Psoas muscle (tissue), 8 donors: ENCODE measurements around the gene FOXE3. TPM values are rescaled to one million over a fixed set of nuclear protein-coding genes. Genes with fewer than 3 reads are reported as not detected.

Source experiments
- ATAC-seq, 4 donors: fragments of 200-7000 bp; cut with Tn5 transposase; one replicate each; pipeline ENCODE4 v1.9.1; 2020; ENCODE audit warnings: moderate library complexity in 3 of 4, mild to moderate bottlenecking in 2 of 4
- DNase-seq, 2 donors: peaks; one replicate each; pipeline ENCODE4 v3.0.0-alpha.2; 2020
- H3K27ac ChIP-seq: fragments of 200-600 bp; one replicate; pipeline ENCODE4 v1.8.0; 2022
- H3K27me3 ChIP-seq, 3 donors: fragments of 200-600 bp in 1 of 3; one replicate each; pipeline versions ENCODE4 v1.6.1 to v1.8.0; 2013 to 2022; ENCODE audit warnings: low read length in 2 of 3, mild to moderate bottlenecking in 2 of 3, moderate library complexity in 1 of 3; ENCODE audit not compliant: insufficient read depth in 3 of 3
- H3K36me3 ChIP-seq, 2 donors: fragments of 200-600 bp in 1 of 2; one replicate each; pipeline versions ENCODE4 v1.6.1 to v1.8.0; 2013 to 2022; ENCODE audit warnings: low read depth in 1 of 2, mild to moderate bottlenecking in 1 of 2, moderate library complexity in 1 of 2; ENCODE audit not compliant: insufficient read depth in 1 of 2
- H3K4me1 ChIP-seq: fragments of 200-600 bp; one replicate; pipeline ENCODE4 v1.8.0; 2022
- H3K4me3 ChIP-seq: fragments of 200-600 bp; one replicate; pipeline ENCODE4 v1.8.0; 2022; ENCODE audit warnings: mild to moderate bottlenecking
- H3K9me3 ChIP-seq: fragments of 200-600 bp; one replicate; pipeline ENCODE4 v1.8.0; 2022
- WGBS, 3 donors: extraction: QIAGEN DNeasy Blood & Tissue Kit; methylation state at CpG; one replicate each; pipeline versions ENCODE4 v1.1.6 to v1.1.7; 2013; 5-methylcytosine and 5-hydroxymethylcytosine counted together
- intact Hi-C, 2 donors: fragments of 100-400 bp; cut with DNase I; formaldehyde crosslinking; loops; one replicate each; pipeline versions ENCODE4 v1.11.0 to v1.14.2; 2022
- polyA plus RNA-seq, 3 donors: library from polyadenylated mRNA; stranded (reverse); fragments of 200-250 nt; gene quantifications; one replicate each; pipeline ENCODE4 v1.2.3, GENCODE V29; 2013
- total RNA-seq, 4 donors: library from RNA; stranded (reverse); fragmentation: NEBNext Ultra II Directional in 2 of 4; extraction: Animal tissue kit (Norgen Biotek cat#: 25700) in 2 of 4; gene quantifications; one replicate each; pipeline versions ENCODE4 v1.2.1 to v1.2.4, GENCODE V29; 2021 to 2023
- TF ChIP-seq, protein P1 (sequence below): fragments of 200-600 bp; IDR thresholded peaks from one replicate; pipeline ENCODE4 v1.8.0; 2022; ENCODE audit warnings: antibody characterized with exemption
- donor health status: healthy with polysubstance abuse.
- donor health status: DM: no; HTN: no; CAD: no; lungs with moderate emphysema.
- donor health status: Bipolar disorder and iron deficiency.
- donor health status: healthy.
- donor health status: DM: yes; HTN: yes; CAD: no.
- donor health status: DM: no; HTN: no; CAD: no.
- donor health status: DM: no; HTN: no; CAD: no.
- donor health status: DM: yes; HTN: yes; CAD: no.

The FOXE3 gene
- total and polyA plus RNA-seq, 7 donors = 0.03 to 0.10 (median 0.08) TPM; not detected in 4

DNA sequence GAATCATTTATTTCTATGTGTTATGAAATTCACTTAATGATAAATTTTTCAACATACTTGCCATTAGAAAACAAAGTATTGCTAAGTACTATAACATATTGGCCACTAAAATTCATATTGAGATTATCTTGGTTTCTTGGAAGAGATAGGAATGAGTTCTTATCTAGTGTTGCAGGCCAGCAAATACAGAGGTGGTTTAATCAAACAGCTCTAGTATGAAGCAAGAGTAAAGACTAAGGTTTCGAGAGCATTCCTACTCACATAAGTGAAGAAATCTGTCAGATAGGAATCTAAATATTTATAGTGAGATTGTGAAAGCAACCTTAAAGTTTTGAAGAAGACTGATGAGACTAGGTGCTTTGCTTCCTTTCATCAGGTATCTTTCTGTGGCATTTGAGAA, 37.9 kb upstream of the FOXE3 start:
- 89 to 94% (median 91%) methylated on average over 1 of the region's 1 CpG for WGBS, 3 donors
- Histone ChIP-seq H3K27me3 (no peaks in the 10 kb centered on the region), H3K4me3 (no peak overlapping the region), H3K4me1 (no peaks in the 10 kb centered on the region), H3K9me3 (no peaks in the 10 kb centered on the region), H3K36me3 (peaks cover 0 to 94% of the 10 kb centered on the region in 2 donors), H3K27ac (no peak overlapping the region)
- ATAC-seq (no peak), DNase-seq (no peak)
- intact Hi-C loops = no loop called here
- TF ChIP-seq, protein P1, sequence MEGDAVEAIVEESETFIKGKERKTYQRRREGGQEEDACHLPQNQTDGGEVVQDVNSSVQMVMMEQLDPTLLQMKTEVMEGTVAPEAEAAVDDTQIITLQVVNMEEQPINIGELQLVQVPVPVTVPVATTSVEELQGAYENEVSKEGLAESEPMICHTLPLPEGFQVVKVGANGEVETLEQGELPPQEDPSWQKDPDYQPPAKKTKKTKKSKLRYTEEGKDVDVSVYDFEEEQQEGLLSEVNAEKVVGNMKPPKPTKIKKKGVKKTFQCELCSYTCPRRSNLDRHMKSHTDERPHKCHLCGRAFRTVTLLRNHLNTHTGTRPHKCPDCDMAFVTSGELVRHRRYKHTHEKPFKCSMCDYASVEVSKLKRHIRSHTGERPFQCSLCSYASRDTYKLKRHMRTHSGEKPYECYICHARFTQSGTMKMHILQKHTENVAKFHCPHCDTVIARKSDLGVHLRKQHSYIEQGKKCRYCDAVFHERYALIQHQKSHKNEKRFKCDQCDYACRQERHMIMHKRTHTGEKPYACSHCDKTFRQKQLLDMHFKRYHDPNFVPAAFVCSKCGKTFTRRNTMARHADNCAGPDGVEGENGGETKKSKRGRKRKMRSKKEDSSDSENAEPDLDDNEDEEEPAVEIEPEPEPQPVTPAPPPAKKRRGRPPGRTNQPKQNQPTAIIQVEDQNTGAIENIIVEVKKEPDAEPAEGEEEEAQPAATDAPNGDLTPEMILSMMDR = no peak

DNA sequence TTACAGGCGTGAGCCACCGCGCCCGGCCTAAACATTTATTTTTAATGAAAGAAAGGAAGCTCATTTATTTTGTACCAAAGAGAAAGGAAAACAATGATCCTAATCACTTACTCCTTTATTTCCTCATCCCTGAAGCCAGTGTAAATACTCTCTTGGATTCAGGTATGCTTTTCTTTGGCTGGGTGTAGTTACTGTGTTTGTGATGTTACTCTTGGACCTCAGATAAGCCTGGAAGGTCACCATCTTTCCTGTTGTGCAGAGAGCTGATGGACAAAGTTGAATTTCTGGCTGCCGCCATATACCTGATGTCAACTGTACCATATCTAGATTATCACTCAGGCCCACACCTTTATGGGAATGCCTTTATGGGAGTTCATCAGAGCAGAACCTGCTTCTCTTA, 35.4 kb upstream of the FOXE3 start:
- H3K4me1 ChIP-seq = no peaks in the 10 kb centered on the region
- no peak for DNase-seq
- no peak overlapping the region for H3K27ac ChIP-seq
- TF ChIP-seq, protein P1 = no peak
- intact Hi-C loops = no loop called here
- no peak for ATAC-seq
- no peaks in the 10 kb centered on the region for H3K27me3 ChIP-seq
- 97 to 99% (median 99%) methylated on average over 5 of the region's 5 CpGs for WGBS, 3 donors
- peaks cover 0 to 71% of the 10 kb centered on the region in 2 donors for H3K36me3 ChIP-seq
- no peaks in the 10 kb centered on the region for H3K9me3 ChIP-seq
- no peak overlapping the region for H3K4me3 ChIP-seq

DNA sequence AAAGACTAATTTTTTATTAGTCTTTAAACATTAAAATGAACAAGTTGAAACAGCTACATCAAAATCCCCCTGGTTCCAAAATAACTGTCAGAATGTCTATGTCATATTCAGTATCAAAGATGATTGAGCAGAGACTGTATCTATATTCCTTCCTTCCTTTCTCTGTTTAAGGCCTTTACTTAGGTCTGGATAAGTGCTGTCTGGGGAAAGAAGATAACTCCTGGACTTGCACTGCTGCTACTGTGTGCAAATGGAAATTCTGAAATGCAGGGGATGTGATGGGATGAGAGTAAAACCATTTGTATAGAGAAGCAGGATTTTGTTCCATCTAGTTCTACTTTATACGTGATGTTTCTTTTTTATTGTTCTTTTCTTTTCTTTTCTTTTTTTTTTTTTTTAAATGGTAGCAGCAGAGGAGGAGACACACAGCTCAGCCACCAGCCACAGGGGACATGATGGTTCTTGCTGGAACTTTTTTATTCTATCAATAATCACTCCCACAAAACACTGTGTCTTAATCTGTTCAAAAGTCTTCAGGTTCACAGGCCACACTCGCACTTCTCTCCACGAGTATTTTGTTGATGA, 33.6 kb upstream of the FOXE3 start:
- ATAC-seq (no peak), DNase-seq (no peak)
- 88 to 93% (median 89%) methylated on average over 3 of the region's 3 CpGs for WGBS, 3 donors
- intact Hi-C loops = no loop called here
- peaks cover 0 to 53% of the 10 kb centered on the region in 2 donors for H3K36me3 ChIP-seq
- no peak overlapping the region for H3K4me3 ChIP-seq
- H3K9me3 ChIP-seq = no peaks in the 10 kb centered on the region
- no peaks in the 10 kb centered on the region for H3K27me3 ChIP-seq
- TF ChIP-seq, protein P1 = no peak
- H3K27ac ChIP-seq = no peak overlapping the region
- no peaks in the 10 kb centered on the region for H3K4me1 ChIP-seq

DNA sequence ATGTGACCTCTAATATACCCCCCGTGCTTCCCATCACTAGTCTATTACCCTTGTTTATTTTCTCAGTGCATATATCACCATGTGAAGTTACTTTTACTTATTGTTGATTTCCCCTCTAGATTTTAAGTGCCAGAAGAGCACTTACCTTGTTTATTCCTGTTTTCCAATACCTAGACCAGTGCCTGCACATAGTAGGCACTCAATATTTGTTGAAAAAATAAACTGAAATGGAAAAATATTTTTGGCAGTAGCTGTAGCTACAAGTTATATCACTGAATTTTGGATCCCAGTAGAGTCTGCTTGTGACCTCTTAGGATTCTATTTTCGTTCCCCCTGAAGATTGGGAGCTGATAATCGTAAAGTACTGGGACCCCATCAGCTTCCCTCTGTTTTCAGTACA, 32.0 kb upstream of the FOXE3 start:
- DNase-seq = no peak

More for the DNA sequence above, 32.0 kb upstream of the FOXE3 start:
- Histone ChIP-seq H3K4me1 (no peaks in the 10 kb centered on the region), H3K27ac (no peak overlapping the region), H3K27me3 (no peaks in the 10 kb centered on the region), H3K9me3 (no peaks in the 10 kb centered on the region), H3K36me3 (peaks cover 0 to 38% of the 10 kb centered on the region in 2 donors), H3K4me3 (no peak overlapping the region)
- TF ChIP-seq, protein P1 = no peak
- intact Hi-C loops = no loop called here
- 94 to 96% (median 95%) methylated on average over 3 of the region's 3 CpGs for WGBS, 3 donors
- no peak for ATAC-seq
